HCT116 (cell line): Measurements from ENCODE around the gene FAM131A. TPM values are rescaled to one million over a fixed set of nuclear protein-coding genes. Genes with fewer than 3 reads are reported as not detected.

ENCODE experiments used
- ATAC-seq: fragments of 200-7000 bp; cut with Tn5 transposase; 2 replicates; pipeline ENCODE4 v1.9.1; 2020; ENCODE audit warnings: mild to moderate bottlenecking, moderate library complexity
- BruUV-seq: library from RNA; stranded (reverse); fragments of 400-500 nt; replicated peaks from 2 replicates; lab custom pipeline; 2021; lab: Mats Ljungman, UMichigan
- CTCF ChIA-PET: fragments of 300-600 bp; sonication (Branson Sonifier 250); formaldehyde crosslinking; loops from one replicate; lab custom pipeline; 2021; ENCODE audit warnings: antibody characterized with exemption; lab: Charles Lee
- POLR2A ChIA-PET: fragments of 300-600, 350-600 bp; sonication (Branson Sonifier 250); formaldehyde crosslinking; loops from one replicate; lab custom pipeline; 2021; ENCODE audit warnings: antibody characterized with exemption; lab: Charles Lee
- RAD21 ChIA-PET, 2 experiments: fragments of 300-600 bp; sonication (Branson Sonifier 250); formaldehyde crosslinking; loops; one replicate each; lab custom pipeline; 2023; ENCODE audit warnings: low total read pairs in 2 of 2; ENCODE audit not compliant: uncharacterized antibody in 2 of 2, unreplicated experiment in 2 of 2, low non-redundant PET in 1 of 2; lab: Charles Lee
- DNase-seq: peaks from one replicate; pipeline ENCODE4 v3.0.0-alpha.2; 2010; ENCODE audit warnings: low read depth, low spot score
- H2AFZ ChIP-seq: fragments of 200-600 bp; shearing (Covaris generic), sonication (generic); 2 replicates; pipeline ENCODE4 v1.6.1; 2017; ENCODE audit warnings: low read depth, mixed run types, mixed read lengths, antibody characterized with exemption, low read length; ENCODE audit not compliant: poor library complexity, severe bottlenecking
- H3K27ac ChIP-seq: 2 replicates; pipeline ENCODE4 v1.5.1; 2012; ENCODE audit warnings: low read depth, low read length
- H3K27me3 ChIP-seq: fragments of 200-600 bp; sonication (generic); 2 replicates; pipeline ENCODE4 v1.6.1; 2016; ENCODE audit warnings: mixed run types, low read length, mixed read lengths; ENCODE audit not compliant: insufficient read depth
- H3K36me3 ChIP-seq, 2 experiments: fragments of 200-500 bp in 1 of 2; fragments of 200-600 bp in 1 of 2; sonication (Bioruptor generic) in 1 of 2; sonication (generic) in 1 of 2; 2 replicates each; pipeline versions ENCODE4 v1.5.1 to v1.6.1; 2014 to 2016; ENCODE audit warnings: low read length in 2 of 2, inconsistent platforms in 1 of 2, mixed read lengths in 1 of 2, mixed run types in 1 of 2; ENCODE audit not compliant: insufficient read depth in 2 of 2, control insufficient read depth in 1 of 2
- H3K4me1 ChIP-seq, 2 experiments: fragments of 200-600 bp in 1 of 2; sonication (generic) in 1 of 2; 2 replicates each; pipeline versions ENCODE4 v1.5.1 to v1.6.1; 2012 to 2017; ENCODE audit warnings: low read length in 2 of 2, inconsistent platforms in 1 of 2, mild to moderate bottlenecking in 1 of 2, mixed read lengths in 1 of 2, mixed run types in 1 of 2, moderate library complexity in 1 of 2; ENCODE audit not compliant: insufficient read depth in 2 of 2, control insufficient read depth in 1 of 2
- H3K4me2 ChIP-seq: fragments of 200-600 bp; sonication (generic); 2 replicates; pipeline ENCODE4 v1.6.1; 2017; ENCODE audit warnings: mixed run types, low read length, mixed read lengths
- H3K4me3 ChIP-seq, 2 experiments: fragments of 200-600 bp in 1 of 2; sonication (generic) in 1 of 2; replicated peaks in 1 of 2; 2 replicates each; pipeline ENCODE4 v1.5.1; 2011 to 2016; ENCODE audit warnings: low read length in 2 of 2, control low read depth in 1 of 2, low read depth in 1 of 2, mild to moderate bottlenecking in 1 of 2, mixed read lengths in 1 of 2, mixed run types in 1 of 2
- H3K79me2 ChIP-seq: fragments of 200-600 bp; sonication (generic); 2 replicates; pipeline ENCODE4 v1.6.1; 2017; ENCODE audit warnings: mild to moderate bottlenecking, mixed run types, low read length, moderate library complexity, mixed read lengths; ENCODE audit not compliant: insufficient read depth
- H3K9ac ChIP-seq: fragments of 200-600 bp; sonication (generic); 2 replicates; pipeline ENCODE4 v1.6.1; 2016; ENCODE audit warnings: low read length, mixed read lengths
- H3K9me2 ChIP-seq: fragments of 200-600 bp; sonication (generic), shearing (Covaris generic); 2 replicates; pipeline ENCODE4 v1.6.1; 2017; ENCODE audit warnings: mixed run types, mild to moderate bottlenecking, moderate library complexity; ENCODE audit not compliant: insufficient read depth
- H3K9me3 ChIP-seq, 2 experiments: fragments of 200-500 bp in 1 of 2; fragments of 200-600 bp in 1 of 2; sonication (Bioruptor generic) in 1 of 2; sonication (generic) in 1 of 2; 2 replicates each; pipeline ENCODE4 v1.6.1; 2014 to 2017; ENCODE audit warnings: low read length in 2 of 2, mixed read lengths in 2 of 2, inconsistent platforms in 1 of 2, low read depth in 1 of 2, mild to moderate bottlenecking in 1 of 2, mixed run types in 1 of 2, moderate library complexity in 1 of 2; ENCODE audit not compliant: control insufficient read depth in 1 of 2, insufficient read depth in 1 of 2
- H4K20me1 ChIP-seq: fragments of 200-600 bp; sonication (generic), shearing (Covaris generic); 2 replicates; pipeline ENCODE4 v1.6.1; 2017; ENCODE audit warnings: mixed run types, mild to moderate bottlenecking, moderate library complexity; ENCODE audit not compliant: insufficient read depth
- ELF1 ChIP-seq: IDR thresholded peaks from 2 replicates; pipeline ENCODE4 v1.6.1; 2012; ENCODE audit warnings: low read depth, borderline replicate concordance
- FOSL1 ChIP-seq: IDR thresholded peaks from 2 replicates; pipeline ENCODE4 v1.6.1; 2012; ENCODE audit warnings: low read depth
- SIN3A ChIP-seq: IDR thresholded peaks from 2 replicates; pipeline ENCODE4 v1.6.1; 2012; ENCODE audit warnings: low read depth
- YY1 ChIP-seq: IDR thresholded peaks from 2 replicates; pipeline ENCODE4 v1.6.1; 2011; ENCODE audit warnings: low read length, low read depth, moderate library complexity, mild to moderate bottlenecking; ENCODE audit not compliant: insufficient replicate concordance; ENCODE audit errors: extremely low read depth
- ZFX ChIP-seq: fragments of 450-650 bp; IDR thresholded peaks from 2 replicates; pipeline ENCODE4 v1.6.1; 2017
- ZNF274 ChIP-seq: fragments of 200-500 bp; sonication (Bioruptor generic); IDR thresholded peaks from 2 replicates; pipeline ENCODE4 v1.6.1; 2014; ENCODE audit warnings: mild to moderate bottlenecking, low read depth, low read length, inconsistent platforms
- intact Hi-C: fragments of 100-400 bp; cut with micrococcal nuclease; formaldehyde crosslinking; loops from 2 replicates; pipeline ENCODE4 v1.10.0; 2022
- total RNA-seq: library from RNA; stranded (reverse); gene quantifications from one replicate; pipeline ENCODE4 v1.2.1, GENCODE V29; 2021; ENCODE audit not compliant: unreplicated experiment
- TF ChIP-seq, protein P1 (sequence below): IDR thresholded peaks from 2 replicates; pipeline ENCODE4 v1.6.1; 2012

FAM131A gene
- total RNA-seq, 1 experiment from 2014 or later: 17.8 TPM

DNA sequence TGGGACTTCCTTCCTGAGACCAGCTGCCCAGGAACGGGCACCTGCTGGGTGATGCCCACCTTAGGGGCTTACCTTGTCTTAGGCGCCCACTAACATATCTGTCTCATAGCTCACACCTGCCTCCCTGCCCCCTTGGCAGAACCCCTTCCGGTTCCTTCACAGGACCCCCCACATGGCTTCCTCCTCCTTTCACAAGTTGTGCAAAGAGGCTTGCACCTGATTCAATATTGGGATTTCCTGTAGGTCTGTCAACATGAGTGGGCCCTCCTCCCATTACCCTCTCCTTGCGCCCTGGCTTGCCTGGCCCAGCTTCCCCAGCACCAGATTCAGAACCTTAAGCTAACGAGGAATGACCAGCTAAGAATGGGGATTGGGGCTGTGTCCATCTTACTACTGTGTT, 40.0 kb downstream of the FAM131A start:
- ChIA-PET RAD21 (no interaction called here), POLR2A (no interaction called here), CTCF (no interaction called here)
- no peak for ATAC-seq
- H3K9me3 ChIP-seq: no peaks in the 10 kb centered on the region
- TF ChIP-seq, protein P1, sequence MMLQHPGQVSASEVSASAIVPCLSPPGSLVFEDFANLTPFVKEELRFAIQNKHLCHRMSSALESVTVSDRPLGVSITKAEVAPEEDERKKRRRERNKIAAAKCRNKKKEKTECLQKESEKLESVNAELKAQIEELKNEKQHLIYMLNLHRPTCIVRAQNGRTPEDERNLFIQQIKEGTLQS: no peak
- TF ChIP-seq ZNF274 (no peak), ELF1 (no peak), FOSL1 (no peak)
- BruUV-seq: no TSS peak
- H3K27me3 ChIP-seq: no peaks in the 10 kb centered on the region
- peaks cover 4 to 31% of the 10 kb centered on the region in 2 experiments; a peak in 3 of 4 replicates for H3K4me1 ChIP-seq
- no peak overlapping the region for H3K9ac ChIP-seq
- no peaks in the 10 kb centered on the region for H3K9me2 ChIP-seq
- no peak overlapping the region for H3K27ac ChIP-seq
- H3K36me3 ChIP-seq: no peaks in the 10 kb centered on the region
- H3K79me2 ChIP-seq: no peaks in the 10 kb centered on the region
- no peak overlapping the region for H3K4me2 ChIP-seq
- H4K20me1 ChIP-seq: no peaks in the 10 kb centered on the region
- no peak for DNase-seq
- no peak overlapping the region for H3K4me3 ChIP-seq
- H2AFZ ChIP-seq: no peak overlapping the region
- intact Hi-C loops: loop anchor here (10.0 kb wide), 2 partner anchors 137 to 397 kb away; no protein-coding TSS in a partner anchor

DNA sequence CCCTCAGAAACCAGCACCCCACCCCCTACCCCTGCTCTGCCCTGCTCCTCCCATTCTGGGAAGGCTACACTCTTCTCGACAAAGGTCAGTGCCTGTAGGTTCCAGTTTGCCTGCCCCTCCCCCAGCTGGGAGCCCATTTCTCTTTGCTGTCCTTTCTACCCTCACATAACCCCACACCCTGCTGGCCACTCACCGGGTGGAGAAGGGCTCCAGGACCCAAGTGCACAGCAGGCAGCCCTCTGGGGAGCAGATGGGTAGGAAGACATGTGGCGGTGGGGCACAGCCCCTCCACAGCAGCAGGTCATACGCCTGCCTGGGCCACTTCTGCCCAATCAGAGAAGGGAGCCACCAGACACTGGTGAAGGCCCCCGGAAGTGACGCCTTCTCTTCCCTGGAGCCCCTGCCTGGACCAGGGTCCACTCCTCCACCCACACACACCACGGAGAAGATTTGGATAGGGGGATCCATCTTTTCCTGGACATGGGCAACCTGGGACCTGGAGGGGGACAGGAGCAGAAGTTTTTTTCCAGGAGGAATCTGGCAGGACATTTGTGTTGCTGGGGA, 40.6 kb downstream of the FAM131A start, which contains the start of gene THPO:
THPO (minus strand) TSS at position 326 of the 564 bp plus-strand sequence. CDS start 1,948 bp downstream, outside the sequence.
- H3K36me3 ChIP-seq: no peaks in the 10 kb centered on the region
- H3K27me3 ChIP-seq: no peaks in the 10 kb centered on the region
- H3K79me2 ChIP-seq: no peaks in the 10 kb centered on the region
- ChIA-PET RAD21 (no interaction called here), CTCF (no interaction called here), POLR2A (no interaction called here)
- H3K4me3 ChIP-seq: no peak within 1 kb of the TSS
- no peak for TF ChIP-seq ZFX
- TF ChIP-seq SIN3A: no peak
- TF ChIP-seq YY1: no peak
- DNase-seq: no peak
- no peak within 1 kb of the TSS for H3K9ac ChIP-seq
- no peak within 1 kb of the TSS for H3K27ac ChIP-seq
- no TSS peak for BruUV-seq
- H3K9me2 ChIP-seq: no peaks in the 10 kb centered on the region
- peaks cover 4 to 28% of the 10 kb centered on the region in 2 experiments; a peak in 3 of 4 replicates for H3K4me1 ChIP-seq
- H3K4me2 ChIP-seq: 0 out of 2 replicates have a peak within 1 kb of the TSS, but pooled peaks have one; percentile 19
- H3K9me3 ChIP-seq: no peaks in the 10 kb centered on the region
- no peak for ATAC-seq
- H4K20me1 ChIP-seq: no peaks in the 10 kb centered on the region
- no peak within 1 kb of the TSS for H2AFZ ChIP-seq
- intact Hi-C loops: loop anchor here (10.0 kb wide), 2 partner anchors 137 to 397 kb away; no protein-coding TSS in a partner anchor
